ENCODE results near the gene HTD2. TPM values are rescaled to one million over a fixed set of nuclear protein-coding genes. Genes with fewer than 3 reads are reported as not detected.

Gene HTD2
- total and polyA plus RNA-seq, 2 donors (not counting 1 experiment from before 2014, with no cell fraction given) = 4.2 to 8.8 TPM

DNA sequence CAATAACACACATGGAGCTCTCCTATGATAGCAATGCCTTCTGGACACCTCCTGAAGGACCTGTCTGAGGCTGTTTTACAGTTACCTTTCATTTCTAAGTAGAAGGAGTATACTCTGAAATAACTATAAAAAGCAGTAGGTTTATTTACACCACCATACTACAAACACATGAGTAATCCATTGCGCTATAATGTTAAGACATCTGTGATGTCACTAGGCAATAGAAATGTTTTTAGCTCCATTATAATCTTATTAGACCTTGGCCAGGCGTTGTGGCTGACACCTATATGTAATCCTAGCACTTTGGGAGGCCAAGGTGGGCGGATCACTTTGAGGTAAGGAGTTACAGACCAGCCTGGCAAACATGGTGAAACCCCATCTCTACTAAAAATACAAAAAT is 51.1 kb downstream of the HTD2 start:
- H3K4me1 Mint-ChIP-seq = peaks cover 70% of the 10 kb centered on the region
- ChIA-PET CTCF (interaction anchor here (0.6 to 15.0 kb wide), 5 partner anchors 9 to 105 kb away, joined by 3 to 349 read pairs (median 4); partner anchors contain the start of genes HTD2, PXK and RPP14), POLR2A (interaction anchor here (0.8 to 9.1 kb wide), 2 partner anchors 20 to 32 kb away, joined by 3 to 182 read pairs; partner anchors contain the start of gene PXK)
- no CpG with 5 or more reads among the region's 3 CpGs for WGBS (ENCODE audit: insufficient coverage)
- Histone ChIP-seq H2AFZ (ENCODE audit: insufficient read depth, low read depth, low read length, poor library complexity, severe bottlenecking) (peak overlapping the region; percentile 11), H3K27ac (ENCODE audit: low read length in 2 of 2) (peak overlapping the region; percentile 94 to 97), H3K79me2 (ENCODE audit: control insufficient read depth, insufficient read depth, low read length) (peaks cover 100% of the 10 kb centered on the region), H3K9ac (ENCODE audit: low read length) (no peak overlapping the region), H3K4me2 (replicated peaks; ENCODE audit: low read depth, low read length, poor library complexity, severe bottlenecking) (peak overlapping the region; percentile 80), H3K4me1 (ENCODE audit: control insufficient read depth in 2 of 2, insufficient read depth in 2 of 2, low read length in 2 of 2) (peaks cover 66 to 74% of the 10 kb centered on the region in 2 donors), H3K9me3 (ENCODE audit: control extremely low read depth in 1 of 3, control insufficient read depth in 2 of 3, insufficient read depth in 1 of 3, low read length in 2 of 3) (no peaks in the 10 kb centered on the region), H3K4me3 (ENCODE audit: control extremely low read depth in 1 of 5, extremely low read depth in 1 of 5, insufficient read depth in 1 of 5, low read depth in 2 of 5, low read length in 4 of 5) (no peak overlapping the region), H4K20me1 (ENCODE audit: control insufficient read depth, insufficient read depth, low read length, poor library complexity, severe bottlenecking) (peaks cover 9% of the 10 kb centered on the region), H3K36me3 (replicated peaks in 1 of 2; ENCODE audit: control extremely low read depth in 1 of 2, control insufficient read depth in 1 of 2, extremely low read depth in 1 of 2, insufficient read depth in 2 of 2, low read length in 1 of 2) (peaks cover 0 to 7% of the 10 kb centered on the region in 2 experiments), H3K27me3 (replicated peaks in 1 of 4; ENCODE audit: control extremely low read depth in 1 of 4, control insufficient read depth in 3 of 4, insufficient read depth in 4 of 4, low read length in 3 of 4) (no peaks in the 10 kb centered on the region)
- TF ChIP-seq EZH2 (IDR thresholded peaks at IDR 0.05; ENCODE audit: borderline replicate concordance, insufficient read depth, low read depth, low read length, poor library complexity, severe bottlenecking) = no peak
- TF ChIP-seq, protein P1, sequence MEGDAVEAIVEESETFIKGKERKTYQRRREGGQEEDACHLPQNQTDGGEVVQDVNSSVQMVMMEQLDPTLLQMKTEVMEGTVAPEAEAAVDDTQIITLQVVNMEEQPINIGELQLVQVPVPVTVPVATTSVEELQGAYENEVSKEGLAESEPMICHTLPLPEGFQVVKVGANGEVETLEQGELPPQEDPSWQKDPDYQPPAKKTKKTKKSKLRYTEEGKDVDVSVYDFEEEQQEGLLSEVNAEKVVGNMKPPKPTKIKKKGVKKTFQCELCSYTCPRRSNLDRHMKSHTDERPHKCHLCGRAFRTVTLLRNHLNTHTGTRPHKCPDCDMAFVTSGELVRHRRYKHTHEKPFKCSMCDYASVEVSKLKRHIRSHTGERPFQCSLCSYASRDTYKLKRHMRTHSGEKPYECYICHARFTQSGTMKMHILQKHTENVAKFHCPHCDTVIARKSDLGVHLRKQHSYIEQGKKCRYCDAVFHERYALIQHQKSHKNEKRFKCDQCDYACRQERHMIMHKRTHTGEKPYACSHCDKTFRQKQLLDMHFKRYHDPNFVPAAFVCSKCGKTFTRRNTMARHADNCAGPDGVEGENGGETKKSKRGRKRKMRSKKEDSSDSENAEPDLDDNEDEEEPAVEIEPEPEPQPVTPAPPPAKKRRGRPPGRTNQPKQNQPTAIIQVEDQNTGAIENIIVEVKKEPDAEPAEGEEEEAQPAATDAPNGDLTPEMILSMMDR (IDR thresholded peaks at IDR 0.05) = no peak
- H3K4me3 Mint-ChIP-seq = peak overlapping the region; percentile 80
- H3K27ac Mint-ChIP-seq = peak overlapping the region; percentile 100
- intact Hi-C loops (cut with micrococcal nuclease) = loop anchor here (5.0 kb wide), 2 partner anchors 35 to 45 kb away; no protein-coding TSS in a partner anchor
- no peak for ATAC-seq (ENCODE audit: low read depth)
- DNase-seq = no peak
- H3K27me3 Mint-ChIP-seq = no peaks in the 10 kb centered on the region
- H3K9me3 Mint-ChIP-seq (ENCODE audit: insufficient read depth) = no peaks in the 10 kb centered on the region

DNA sequence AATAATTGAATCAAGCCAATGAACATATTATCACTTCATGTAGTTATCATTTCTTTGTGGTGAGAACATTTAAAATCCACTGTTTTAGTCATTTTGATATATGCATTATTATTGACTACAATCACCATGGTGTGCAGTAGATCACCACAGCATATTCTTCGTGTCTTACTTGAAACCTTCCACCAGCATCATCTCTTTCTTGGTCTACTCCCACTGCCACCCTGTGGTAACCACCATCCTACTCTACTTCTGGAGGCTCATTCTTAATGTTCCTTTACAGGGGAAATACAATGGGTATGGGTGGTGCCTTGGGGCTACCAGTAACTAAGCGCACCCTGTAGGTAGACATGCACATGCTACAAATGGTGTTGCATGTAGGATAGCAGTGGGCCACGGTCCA is 51.8 kb downstream of the HTD2 start:
- intact Hi-C loops (cut with micrococcal nuclease) = loop anchor here (5.0 kb wide), 2 partner anchors 36 to 44 kb away; no protein-coding TSS in a partner anchor
- ATAC-seq (ENCODE audit: low read depth) = no peak
- H3K27ac ChIP-seq (ENCODE audit: low read length in 2 of 2) = peak overlapping the region; percentile 7 to 97
- H3K4me3 ChIP-seq (ENCODE audit: control extremely low read depth in 1 of 5, extremely low read depth in 1 of 5, insufficient read depth in 1 of 5, low read depth in 2 of 5, low read length in 4 of 5) = no peak overlapping the region
- Mint-ChIP-seq H3K4me1 (peaks cover 68% of the 10 kb centered on the region), H3K9me3 (ENCODE audit: insufficient read depth) (no peaks in the 10 kb centered on the region), H3K4me3 (peak overlapping the region; percentile 27), H3K27me3 (no peaks in the 10 kb centered on the region), H3K27ac (peak overlapping the region; percentile 100)
- H3K9me3 ChIP-seq (ENCODE audit: control extremely low read depth in 1 of 3, control insufficient read depth in 2 of 3, insufficient read depth in 1 of 3, low read length in 2 of 3) = no peaks in the 10 kb centered on the region
- H2AFZ ChIP-seq (ENCODE audit: insufficient read depth, low read depth, low read length, poor library complexity, severe bottlenecking) = no peak overlapping the region
- no peak for DNase-seq
- peaks cover 9% of the 10 kb centered on the region for H4K20me1 ChIP-seq (ENCODE audit: control insufficient read depth, insufficient read depth, low read length, poor library complexity, severe bottlenecking)
- peaks cover 100% of the 10 kb centered on the region for H3K79me2 ChIP-seq (ENCODE audit: control insufficient read depth, insufficient read depth, low read length)
- WGBS (ENCODE audit: insufficient coverage) = 83% methylated on average over 2 of the region's 3 CpGs
- TF ChIP-seq, protein P1 (IDR thresholded peaks at IDR 0.05) = no peak
- TF ChIP-seq EZH2 (IDR thresholded peaks at IDR 0.05; ENCODE audit: borderline replicate concordance, insufficient read depth, low read depth, low read length, poor library complexity, severe bottlenecking) = no peak
- H3K4me1 ChIP-seq (ENCODE audit: control insufficient read depth in 2 of 2, insufficient read depth in 2 of 2, low read length in 2 of 2) = peaks cover 62 to 69% of the 10 kb centered on the region in 2 donors
- H3K9ac ChIP-seq (ENCODE audit: low read length) = no peak overlapping the region
- peaks cover 0 to 8% of the 10 kb centered on the region in 2 experiments for H3K36me3 ChIP-seq (replicated peaks in 1 of 2; ENCODE audit: control extremely low read depth in 1 of 2, control insufficient read depth in 1 of 2, extremely low read depth in 1 of 2, insufficient read depth in 2 of 2, low read length in 1 of 2)
- ChIA-PET CTCF (interaction anchor here (0.7 kb wide), 1 partner anchor 9 kb away, joined by 4 read pairs; no protein-coding TSS in a partner anchor), POLR2A (no interaction called here)
- no peaks in the 10 kb centered on the region for H3K27me3 ChIP-seq (replicated peaks in 1 of 4; ENCODE audit: control extremely low read depth in 1 of 4, control insufficient read depth in 3 of 4, insufficient read depth in 4 of 4, low read length in 3 of 4)
- H3K4me2 ChIP-seq (replicated peaks; ENCODE audit: low read depth, low read length, poor library complexity, severe bottlenecking) = peak overlapping the region; percentile 80

Data from B cell (primary cell).